ENCODE data around the gene ANKRD12.
"Not testable (repeated sequence)": the region's sequence is repeated elsewhere in the genome, so short reads cannot be mapped to it uniquely, and the experiment has no call there.

ANKRD12 gene

DNA sequence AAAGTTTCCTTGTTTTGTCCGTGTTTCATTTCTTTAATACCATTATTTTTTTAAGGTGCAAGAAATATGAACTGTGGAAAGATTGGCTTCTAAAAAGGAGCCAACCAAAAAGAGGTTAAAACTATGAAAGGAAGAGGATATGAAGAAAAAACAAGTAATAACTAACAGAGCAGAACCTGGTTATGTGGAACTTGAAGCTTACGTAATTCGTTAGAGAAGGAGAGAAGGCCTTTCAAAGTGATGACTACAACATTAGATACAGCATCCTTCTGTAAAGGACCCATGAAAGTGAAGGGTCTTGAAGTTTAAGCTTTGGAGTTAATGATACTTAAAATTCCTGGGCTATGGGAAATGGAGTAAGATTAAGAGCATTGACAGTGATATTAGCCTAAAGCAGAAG lies 84.5 kb downstream of the ANKRD12 start:
- FAIRE-seq = no peak
- DNase-seq (ENCODE audit: insufficient read length, low spot score) = no peak

DNA sequence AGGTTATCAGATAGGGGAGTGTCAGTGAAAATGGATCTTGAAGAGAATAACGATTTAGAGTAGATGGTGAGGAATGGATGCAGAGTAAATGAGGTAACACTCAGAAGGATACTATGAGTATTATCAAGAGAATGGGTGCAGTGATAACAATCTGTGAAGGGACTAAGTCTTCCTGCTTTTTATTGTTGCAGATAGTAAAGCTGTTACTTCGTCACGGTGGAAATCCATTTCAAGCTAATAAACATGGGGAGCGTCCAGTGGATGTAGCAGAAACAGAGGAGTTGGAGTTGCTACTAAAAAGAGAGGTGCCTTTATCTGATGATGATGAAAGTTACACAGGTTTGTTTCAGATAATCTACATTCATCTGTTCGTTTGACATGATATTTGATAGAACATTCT lies 85.1 kb downstream of the ANKRD12 start:
- FAIRE-seq = no peak
- DNase-seq (ENCODE audit: insufficient read length, low spot score) = no peak

DNA sequence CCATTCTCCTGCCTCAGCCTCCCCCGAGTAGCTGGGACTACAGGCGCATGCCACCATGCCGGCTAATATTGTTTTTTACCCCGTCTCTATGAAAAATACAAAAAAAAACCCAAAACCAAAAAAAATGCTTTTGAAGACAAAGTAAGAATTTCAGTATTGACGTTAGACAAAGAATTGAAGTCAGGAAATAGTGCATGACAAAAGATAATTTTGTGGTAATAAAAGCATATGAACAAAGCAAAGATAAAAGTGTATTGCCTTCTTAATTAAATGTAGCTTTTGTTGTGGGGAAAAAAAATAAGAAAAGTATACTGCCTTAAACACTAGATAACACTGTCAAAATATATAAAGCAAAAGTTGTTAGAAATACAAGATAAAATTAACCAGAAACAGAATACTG lies 86.8 kb downstream of the ANKRD12 start:
- FAIRE-seq (no peak), DNase-seq (ENCODE audit: insufficient read length, low spot score) (no peak)

DNA sequence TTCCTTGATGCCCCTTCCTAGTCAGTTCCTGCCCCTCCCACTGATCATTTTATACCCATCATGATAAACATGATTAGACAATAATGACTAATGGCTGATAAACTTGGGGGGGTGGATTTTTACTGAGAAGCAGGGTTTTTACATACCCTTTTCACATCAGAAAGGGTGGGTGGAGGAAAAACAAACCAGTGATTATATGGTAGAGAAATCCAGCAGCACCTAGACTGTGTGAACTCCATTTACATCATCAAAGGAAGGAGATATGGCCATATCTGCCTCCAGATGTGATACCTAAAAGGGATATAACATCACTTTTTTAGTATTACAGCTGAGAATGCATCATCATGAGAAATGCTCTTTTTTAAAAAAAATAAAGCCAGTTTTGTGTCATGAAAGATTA lies 89.9 kb downstream of the ANKRD12 start:
- DNase-seq (ENCODE audit: insufficient read length, low spot score) = no peak
- no peak for FAIRE-seq

DNA sequence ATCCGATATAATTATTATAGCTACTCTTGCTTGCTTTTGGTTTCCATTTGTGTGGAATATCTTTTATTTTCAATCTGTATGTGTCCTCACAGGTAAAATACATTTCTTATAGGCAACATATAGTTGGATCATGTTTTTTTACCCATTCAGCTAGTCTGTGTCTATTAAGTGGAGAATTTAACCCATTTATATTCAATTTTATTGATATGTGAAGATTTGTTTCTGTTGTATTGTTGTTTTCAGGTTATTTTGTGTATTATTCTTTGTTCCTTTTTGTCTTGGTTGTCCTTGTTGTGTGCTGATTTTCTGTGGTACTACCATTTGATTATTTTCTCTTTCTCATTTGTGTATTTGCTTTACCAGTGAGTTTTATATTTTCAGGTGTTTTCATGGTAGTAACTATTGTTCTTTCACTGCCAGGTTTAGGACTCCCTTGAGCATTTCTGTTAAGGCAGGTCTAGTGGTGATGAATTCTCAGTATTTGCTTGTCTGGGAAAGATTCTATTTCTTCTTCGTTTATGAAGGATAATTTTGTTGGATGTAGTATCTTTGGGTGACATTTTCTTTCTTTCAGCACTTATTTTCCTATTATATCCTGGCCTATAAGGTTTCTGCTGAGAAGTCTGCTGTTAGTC lies 95.4 kb downstream of the ANKRD12 start:
- FAIRE-seq (no peak), DNase-seq (ENCODE audit: insufficient read length, low spot score) (no peak)

DNA sequence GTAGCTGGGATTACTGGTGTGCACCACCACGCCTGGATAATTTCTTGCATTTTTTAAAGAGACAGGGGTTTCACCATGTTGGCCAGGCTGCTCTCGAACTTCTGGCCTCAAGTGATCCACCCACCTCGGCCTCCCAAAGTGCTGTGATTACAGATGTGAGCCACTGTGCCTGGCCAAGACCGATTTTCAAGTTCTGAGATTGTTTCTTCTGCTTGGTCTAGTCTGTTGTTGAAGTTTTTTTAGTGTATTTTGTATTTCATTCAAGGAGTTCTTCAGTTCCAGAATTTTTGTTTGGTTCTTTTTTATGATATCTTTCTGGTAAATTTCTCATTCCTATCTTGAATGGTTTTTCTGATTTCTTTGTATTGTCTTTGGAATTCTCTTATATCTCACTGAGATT lies 96.4 kb downstream of the ANKRD12 start:
- FAIRE-seq (no peak), DNase-seq (ENCODE audit: insufficient read length, low spot score) (no peak)

DNA sequence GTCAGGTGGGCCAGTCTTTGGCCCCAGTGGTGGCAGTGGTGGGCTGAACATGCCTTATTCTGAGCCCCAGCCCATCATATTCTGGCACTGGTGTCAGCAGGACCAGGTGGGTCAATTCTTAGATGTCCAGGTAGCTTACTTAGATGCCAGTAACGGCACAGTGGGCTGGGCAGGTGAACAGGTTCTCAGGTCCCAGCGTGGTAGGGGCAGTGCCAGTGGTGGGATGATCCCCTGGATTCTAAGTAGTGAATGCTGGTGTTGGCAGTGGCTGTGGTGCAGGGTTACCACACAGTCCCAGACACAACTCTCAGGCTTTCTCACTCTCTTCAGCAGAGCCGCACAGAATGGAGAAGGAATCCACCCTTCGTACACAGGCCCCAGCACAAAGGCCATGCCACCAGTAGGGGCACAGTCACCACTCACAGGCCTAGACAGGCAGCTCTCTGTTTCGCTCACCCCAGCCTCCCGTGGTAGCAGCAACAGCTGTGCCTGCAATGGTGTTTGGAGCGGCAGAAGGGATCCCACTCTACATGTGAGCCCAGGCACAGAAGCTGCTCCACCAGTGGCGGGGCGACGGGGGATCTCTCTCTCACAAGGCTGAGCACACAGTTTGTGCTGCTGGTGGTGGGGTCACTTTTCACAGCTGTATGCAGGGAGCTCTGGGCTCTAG lies 97.3 kb downstream of the ANKRD12 start:
- FAIRE-seq = no peak
- DNase-seq (ENCODE audit: insufficient read length, low spot score) = no peak

DNA sequence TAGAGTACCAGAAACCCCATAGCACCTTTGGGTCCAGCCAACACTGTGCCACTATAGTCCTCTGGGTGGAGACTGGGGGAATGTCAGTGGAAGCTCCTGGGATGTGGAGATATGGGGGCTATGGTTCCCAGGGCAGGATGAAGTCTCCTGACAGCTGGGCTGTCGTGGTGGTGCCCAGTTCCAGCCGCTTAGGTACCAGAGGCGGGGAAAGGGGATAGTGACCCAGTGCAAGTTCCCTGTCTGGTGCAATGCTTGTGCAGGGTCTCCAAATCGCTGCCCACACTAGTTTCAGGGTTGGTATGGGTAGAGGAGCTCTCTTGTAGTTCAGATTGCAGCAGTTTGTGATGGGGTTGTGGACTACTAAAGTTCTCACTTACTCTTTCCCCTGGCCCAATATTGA lies 97.9 kb downstream of the ANKRD12 start:
- no peak for FAIRE-seq
- DNase-seq (ENCODE audit: insufficient read length, low spot score) = no peak

DNA sequence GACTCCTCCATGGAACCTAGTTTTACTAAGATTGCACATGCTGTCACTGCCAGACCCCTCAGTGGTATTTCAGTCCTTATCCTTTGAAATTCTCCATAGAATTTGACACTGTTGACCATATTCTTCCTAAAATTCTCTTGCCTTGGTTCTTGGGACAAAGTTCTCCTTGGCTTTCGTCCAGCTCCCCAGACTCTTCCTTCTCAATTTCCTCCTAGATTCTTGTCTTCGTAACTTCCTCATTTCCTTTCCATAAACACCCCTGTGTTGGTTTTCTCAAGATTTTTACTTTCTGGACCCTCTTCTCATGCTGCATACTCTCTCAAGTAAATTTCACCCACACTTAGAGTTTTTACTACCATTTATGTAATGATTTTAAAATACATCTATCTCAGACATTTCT lies 101.4 kb downstream of the ANKRD12 start:
- no peak for DNase-seq (ENCODE audit: insufficient read length, low spot score)
- no peak for FAIRE-seq

DNA sequence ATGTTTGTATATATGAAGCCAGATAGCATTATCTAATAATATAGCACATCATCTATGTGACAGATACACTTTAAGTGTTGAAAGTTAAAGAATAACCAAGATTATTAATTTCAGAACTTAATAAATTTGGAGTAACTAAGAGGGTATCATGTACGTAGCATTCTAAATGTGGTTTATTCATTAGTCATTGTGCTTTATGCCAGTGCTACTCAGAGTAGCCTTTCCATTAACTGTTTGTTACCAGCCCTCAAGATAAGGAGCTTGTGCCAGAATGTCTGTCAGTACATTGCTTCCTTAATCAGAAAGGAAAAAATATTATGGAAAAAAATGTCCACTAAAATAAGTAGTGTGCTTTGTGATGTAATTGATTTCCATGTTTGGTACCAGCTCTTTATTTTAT lies 103.1 kb downstream of the ANKRD12 start:
- no peak for DNase-seq (ENCODE audit: insufficient read length, low spot score)
- FAIRE-seq = no peak

DNA sequence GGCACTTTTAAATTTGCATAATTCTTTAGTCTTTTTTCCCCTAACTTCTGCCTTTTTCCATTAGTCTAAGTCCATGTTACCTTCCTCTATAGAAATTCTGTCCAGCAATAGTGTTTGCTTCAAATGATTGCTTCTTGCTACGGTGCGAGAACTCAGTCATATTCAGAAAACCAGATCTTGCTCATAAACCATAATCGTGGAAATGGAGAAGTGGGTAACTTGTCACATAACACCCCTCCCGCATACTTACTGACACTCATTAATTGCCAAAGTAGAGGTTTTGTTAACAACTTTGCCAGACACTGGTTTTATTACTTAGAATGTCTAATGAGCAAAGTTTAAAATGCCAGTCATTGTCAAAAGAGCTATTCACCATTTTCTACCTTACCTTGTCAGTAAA lies 103.7 kb downstream of the ANKRD12 start:
- no peak for DNase-seq (ENCODE audit: insufficient read length, low spot score)
- FAIRE-seq = no peak

DNA sequence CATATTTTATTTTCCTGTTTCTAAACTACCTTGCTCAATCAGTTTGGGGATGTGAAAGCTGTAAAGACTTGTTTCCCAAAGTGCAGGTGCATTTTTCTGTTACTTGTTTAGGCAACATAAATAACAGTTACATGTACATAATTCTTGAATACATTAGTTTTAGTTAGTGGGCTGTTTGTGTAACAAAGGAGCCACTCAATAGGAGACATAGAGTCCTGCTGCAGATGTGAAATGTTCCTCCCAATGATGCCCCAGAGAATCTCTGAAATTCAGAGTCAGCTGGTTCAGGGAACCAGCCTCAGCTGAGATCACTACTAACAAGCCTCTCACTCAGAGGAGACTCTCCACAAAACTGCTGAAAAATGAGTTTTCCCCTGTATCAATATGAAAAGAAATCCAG lies 106.4 kb downstream of the ANKRD12 start:
- FAIRE-seq (no peak), DNase-seq (ENCODE audit: insufficient read length, low spot score) (no peak)

DNA sequence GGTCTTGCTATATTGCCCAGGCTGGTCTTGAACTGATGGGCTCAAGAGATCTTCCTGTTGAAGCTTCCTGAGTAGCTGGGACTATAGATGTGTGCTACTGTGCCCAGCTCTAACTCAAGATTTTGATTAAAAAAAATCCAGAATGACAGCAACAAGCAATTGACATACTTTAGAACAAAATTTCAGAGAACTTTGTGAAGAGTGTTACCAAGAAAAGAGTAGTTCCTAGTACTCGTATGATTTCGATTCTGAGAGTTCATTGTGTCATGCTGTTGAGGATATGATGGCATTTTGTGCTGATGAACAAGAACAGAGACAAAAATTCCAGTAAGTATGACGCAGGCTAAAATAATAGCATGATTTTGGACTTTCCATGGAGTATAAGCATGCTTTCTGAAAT lies 107.8 kb downstream of the ANKRD12 start:
- FAIRE-seq = no peak

DNA sequence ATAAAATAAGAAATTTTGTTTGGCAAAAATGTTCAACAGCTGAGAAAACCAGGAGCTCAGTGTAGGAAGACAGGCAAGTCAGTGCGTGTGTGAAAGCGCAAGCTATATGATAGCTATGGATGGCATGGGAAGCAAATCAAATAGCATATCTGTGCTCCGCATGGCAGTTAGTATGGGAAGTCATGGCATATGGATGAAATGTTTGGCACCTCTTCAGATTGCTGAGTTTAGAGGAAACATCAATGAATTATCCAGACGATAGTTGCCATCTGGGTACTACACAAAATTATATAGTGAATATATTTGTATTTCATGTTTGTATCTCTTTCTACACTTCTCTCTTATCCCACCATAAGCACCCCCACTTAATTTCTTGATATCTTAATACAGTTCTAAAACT lies 112.1 kb downstream of the ANKRD12 start:
- DNase-seq (ENCODE audit: insufficient read length, low spot score) = no peak
- FAIRE-seq = no peak

More for the DNA sequence above, 107.8 kb downstream of the ANKRD12 start:
- DNase-seq (ENCODE audit: insufficient read length, low spot score) = no peak

DNA sequence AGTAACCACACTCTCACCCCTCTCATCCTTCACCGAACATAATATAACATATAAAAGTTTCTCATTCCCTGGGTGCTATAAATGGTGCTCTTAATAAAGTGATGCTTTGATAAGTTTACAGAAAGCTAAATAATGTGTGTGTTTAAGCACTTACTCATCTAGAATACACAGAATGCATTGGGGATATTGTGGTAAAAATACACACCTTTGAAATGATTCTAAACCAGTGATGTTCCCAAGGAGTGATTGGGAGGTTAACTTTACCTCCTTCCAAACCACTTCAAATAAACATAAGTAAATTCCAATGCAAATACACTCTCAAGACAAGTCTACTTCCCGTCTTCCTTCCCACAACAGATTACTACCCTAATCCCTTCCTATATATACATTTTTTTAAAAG lies 112.7 kb downstream of the ANKRD12 start:
- no peak for FAIRE-seq
- no peak for DNase-seq (ENCODE audit: insufficient read length, low spot score)

DNA sequence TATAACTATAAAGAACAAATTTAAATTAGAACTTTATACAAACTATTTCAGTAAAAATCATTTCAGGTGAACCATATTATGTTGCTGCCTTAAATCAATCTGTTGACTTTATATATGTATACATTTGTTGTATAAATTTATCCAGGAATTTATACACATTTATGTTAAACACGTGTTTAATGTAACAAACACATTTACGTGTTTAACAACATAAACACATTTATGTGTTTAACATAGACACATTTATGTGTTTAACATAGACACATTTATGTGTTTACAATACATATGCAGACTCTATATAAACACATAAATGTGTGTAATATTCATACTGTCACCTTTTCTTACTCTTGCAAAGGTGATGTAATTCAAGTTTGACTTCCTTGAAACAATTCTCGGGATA lies 122.6 kb downstream of the ANKRD12 start:
- DNase-seq (ENCODE audit: insufficient read length, low spot score) (no peak), FAIRE-seq (no peak)

DNA sequence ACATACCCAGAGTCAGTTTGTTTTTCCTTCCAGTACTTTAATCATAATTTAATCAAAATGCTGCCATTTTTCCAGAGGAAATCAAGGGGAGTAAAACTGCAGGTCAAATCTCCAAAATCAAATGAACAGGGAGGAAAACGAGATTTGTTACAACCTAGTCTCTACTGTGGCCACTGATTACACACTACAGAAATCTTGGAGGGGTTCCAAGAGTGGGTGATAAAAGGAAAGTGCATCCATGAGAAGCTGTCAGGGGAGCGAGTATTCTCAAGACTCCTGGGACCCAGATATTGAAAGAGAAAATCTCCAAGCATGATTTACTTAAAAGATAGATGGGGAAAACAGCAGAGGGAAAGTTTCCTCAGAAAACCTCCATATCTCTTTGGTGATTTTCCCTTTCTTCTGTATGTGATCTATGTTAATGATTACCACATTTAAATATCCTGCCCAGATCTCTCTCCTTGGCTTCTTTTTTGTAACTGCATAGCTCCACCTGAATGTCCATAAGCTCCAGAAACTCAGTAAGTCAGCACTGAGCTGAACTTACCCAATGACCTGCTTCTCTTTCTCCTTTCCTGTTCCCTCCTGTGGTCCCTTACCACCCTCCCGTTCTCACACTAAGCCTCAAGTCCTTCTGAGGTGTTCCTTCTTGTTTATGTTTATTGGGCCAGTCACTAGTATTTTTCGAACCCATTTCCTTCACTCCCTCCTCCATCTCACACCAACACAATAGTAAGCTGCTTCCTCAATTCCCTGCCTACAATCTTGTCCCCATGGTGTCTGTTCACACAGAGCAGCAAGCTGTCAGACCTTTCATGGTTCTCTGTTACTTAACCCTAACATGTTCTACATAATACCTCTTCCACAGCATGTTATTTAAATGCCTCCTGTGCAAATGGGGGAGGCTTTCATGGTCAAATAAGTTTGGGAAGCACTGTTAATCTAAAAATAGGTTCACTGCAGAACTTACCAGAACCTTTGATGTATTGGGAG lies 124.1 kb downstream of the ANKRD12 start:
- DNase-seq (ENCODE audit: insufficient read length, low spot score) (no peak), FAIRE-seq (no peak)

DNA sequence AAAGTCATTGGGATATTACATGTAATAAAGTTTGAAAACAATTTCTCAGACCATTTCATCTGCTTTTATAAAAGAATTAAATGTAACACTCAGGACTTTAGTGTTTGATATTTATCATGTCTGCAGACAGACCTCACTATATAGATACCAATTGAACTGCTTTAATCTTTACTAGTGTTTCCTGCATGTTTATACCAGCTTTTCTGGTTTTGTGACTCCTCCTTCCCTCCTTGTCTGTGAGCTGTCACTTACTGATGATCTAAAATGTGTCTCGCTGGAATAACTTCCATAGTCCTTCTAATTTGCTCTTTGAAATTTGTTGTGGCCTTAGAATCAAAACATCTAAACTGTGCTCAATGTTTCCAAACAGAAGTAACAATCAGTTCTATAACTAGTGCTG lies 126.7 kb downstream of the ANKRD12 start:
- FAIRE-seq (no peak), DNase-seq (ENCODE audit: insufficient read length, low spot score) (no peak)

DNA sequence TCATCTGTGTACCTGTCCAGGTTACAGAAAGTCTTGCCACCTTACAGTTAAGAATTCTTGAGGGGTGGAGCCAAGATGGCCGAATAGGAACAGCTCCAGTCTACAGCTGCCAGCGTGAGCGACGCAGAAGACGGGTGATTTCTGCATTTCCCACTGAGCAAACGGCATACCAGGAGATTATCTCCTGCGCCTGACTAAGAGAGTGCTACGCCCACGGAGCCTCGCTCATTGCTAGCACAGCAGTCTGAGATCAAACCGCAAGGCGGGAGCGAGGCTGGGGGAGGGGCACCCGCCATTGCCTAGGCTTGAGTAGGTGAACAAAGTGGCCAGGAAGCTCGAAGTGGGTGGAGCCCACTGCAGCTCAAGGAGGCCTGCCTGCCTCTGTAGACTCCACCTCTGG lies 128.2 kb downstream of the ANKRD12 start:
- not testable (repeated sequence) for FAIRE-seq; DNase-seq (ENCODE audit: insufficient read length, low spot score)

DNA sequence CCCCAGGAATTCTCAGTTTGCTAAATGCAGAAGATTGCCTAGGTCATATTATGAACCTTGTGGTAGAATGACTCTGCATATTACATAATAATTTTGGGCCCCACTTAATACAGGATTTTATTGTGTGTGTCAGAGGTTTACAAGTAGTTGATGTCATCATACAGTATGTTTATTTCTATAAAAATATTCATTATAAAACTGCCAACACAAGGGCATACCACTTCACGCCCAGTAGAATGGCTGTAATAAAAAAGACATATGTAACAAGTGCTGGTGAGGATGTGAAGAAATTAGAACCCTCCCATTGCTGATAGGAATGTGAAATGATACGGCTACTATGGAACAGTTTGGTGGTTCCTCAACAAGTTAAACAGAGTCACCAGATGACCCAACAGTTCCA lies 136.6 kb downstream of the ANKRD12 start:
- FAIRE-seq (no peak), DNase-seq (ENCODE audit: insufficient read length, low spot score) (no peak)

DNA sequence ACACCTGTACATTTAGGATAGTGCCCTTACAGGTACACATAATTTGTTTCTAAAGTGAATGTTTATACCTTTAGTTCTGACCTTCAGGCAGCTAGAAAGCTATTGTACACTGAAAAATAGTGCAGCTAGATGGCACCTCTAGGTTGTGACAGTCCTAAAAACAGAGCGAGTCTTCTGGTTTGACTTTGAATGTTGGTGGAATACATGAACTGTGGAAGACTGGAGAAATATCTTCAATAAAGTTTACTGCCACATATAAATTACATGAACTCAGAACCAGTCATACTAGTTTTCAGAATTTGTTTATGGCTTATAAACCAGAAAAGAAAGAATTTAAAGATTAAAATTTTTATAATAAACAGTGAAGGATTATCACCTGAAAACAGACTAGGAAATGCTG lies 139.3 kb downstream of the ANKRD12 start:
- FAIRE-seq = no peak

DNA sequence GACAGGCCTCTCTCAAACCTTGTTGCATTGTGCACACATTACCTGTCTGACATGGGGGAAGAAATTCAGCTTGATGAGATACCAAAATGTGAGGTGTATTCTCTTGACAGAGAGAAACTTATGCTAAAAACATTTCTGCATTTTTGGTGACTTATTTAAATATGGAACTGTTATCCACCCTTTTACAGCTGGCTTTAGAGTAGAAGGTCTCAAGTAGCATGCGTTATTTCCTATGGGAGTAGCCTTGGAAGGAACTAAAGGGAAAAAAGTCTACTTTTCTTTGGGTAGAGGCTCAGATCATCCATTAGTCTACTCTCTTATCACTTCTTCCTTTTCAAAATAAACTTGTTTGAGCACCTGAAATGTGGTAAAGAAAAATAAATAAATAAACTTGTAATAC lies 141.4 kb downstream of the ANKRD12 start:
- FAIRE-seq (no peak), DNase-seq (ENCODE audit: insufficient read length, low spot score) (no peak)

More for the DNA sequence above, 139.3 kb downstream of the ANKRD12 start:
- no peak for DNase-seq (ENCODE audit: insufficient read length, low spot score)

Data from HTR-8/SVneo (cell line).